OCI-M1 (cell line): ENCODE data around the gene PHOX2B.
A peak's percentile ranks its signal among the peaks of the same experiment; 100 is the strongest.
"Not testable (repeated sequence)": the region's sequence is repeated elsewhere in the genome, so short reads cannot be mapped to it uniquely, and the experiment has no call there.

Source experiments
- DNase-seq: peaks from one replicate; lab custom pipeline; 2025; lab: John Stamatoyannopoulos, UW

The PHOX2B gene

DNA sequence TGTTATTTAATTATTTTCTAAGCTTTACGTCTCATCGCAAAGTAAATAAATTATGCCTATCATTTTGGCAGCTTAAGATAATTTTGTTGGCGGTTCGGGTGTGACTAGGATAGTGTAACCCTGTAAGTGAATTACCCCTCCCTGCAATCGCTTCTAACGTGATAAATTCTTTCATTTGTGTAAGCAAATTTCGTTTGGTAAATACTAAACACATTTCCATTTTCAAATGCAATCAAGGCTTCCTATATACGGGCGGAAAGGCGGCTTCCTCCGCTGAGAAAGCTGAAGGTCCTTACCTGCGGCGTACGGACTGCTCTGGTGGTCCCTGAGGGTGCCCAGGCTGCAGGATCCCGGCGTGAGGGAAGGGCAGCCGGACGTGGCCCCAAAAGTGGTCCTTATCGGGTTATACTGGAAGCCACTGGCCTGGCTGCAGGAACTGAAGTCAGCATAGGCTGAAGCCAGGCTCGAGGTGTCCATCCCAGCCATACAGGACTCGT is 403 bp downstream of the PHOX2B start:
- no peak for DNase-seq

DNA sequence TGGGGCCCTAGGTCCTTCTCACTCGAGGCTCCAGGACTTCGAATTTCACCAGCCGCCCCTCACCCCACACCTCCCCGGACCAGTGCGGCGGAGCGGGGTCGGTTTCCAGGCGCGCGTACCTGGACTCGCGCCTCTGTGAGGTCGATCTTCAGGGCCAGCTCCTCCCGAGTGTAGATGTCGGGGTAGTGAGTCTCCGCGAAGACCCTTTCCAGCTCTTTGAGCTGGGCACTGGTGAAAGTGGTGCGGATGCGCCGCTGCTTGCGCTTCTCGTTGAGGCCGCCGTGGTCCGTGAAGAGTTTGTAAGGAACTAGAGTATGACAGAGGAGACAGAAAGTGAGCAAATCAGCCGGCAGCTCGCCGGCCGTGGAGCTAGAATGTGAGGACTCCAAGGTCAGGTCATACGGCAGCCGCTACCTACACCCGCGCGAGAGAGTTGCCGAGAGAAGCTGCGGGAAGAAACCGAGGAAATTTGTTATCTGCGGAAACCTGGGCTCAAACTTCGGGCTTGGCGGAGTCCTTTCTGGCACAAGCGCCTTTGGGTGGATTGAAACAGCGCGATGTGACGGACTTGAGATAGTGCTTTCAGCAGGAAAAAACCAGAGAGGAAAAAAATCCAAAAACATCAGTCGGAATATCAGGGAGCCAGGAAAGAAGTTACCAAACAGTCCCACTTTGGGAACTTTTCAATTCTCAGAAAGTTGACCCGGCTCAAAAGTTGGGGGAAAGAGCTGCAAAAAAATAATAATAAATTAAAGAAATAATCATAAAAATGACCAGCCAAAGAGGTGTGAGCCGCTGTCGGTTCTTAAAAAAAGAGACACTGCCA is 1.1 kb downstream of the PHOX2B start:
- no peak for DNase-seq

DNA sequence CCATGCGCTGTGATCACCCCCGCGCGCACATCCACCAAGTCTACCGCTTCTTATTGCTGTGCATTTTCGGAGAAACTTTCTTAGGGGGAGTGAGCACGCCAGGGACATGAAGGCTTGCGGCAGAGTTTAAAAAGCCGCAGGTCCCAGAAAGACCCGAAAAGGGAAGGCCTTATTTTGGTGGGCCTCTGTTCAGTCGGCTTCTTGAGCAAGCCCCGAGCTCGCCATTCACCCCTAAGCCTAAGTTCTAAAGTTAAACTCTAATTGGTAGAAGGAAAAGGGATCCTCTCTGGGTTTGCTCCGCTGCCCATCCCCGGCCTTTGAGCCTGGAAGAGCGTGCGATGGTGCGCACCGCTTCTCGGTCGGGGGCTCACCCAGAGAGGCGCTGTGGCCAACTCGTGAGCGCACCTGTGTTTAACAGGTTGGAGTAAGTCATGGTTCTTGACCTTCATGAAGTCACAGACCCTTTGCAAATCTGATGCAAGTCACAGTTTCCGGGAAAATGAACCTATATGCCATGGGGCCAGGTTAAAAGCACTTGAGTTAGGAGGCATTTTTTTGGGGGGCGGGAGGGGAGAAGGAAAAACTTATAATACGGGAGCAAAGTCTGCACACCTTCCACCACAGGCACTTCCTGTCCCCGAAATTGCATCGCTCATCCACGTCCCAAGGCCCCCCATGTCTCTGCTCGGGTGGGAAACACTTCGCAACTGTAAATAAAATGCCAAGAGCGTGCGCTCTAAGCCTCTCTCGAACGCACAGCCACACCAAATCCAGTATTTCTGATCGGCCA is 1.9 kb downstream of the PHOX2B start:
- DNase-seq, result no peak

DNA sequence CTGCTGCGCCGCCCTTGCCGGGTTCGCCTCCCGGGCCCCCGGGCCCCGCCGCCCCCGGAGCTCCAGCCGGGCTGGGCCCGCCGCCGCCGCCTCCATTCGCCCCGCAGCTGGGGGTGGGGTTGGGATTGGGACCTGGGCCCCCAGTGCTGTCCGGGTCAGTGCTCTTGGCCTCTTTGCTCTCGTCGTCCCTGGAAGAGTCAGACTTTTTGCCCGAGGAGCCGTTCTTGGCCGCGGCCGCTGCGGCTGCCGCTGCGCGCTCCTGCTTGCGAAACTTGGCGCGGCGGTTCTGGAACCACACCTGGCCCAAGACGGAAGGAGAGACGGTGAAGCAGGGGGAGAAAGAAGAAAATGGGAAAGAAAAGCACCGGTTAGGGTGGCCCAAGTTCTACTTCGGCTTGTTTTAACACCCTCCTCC is 2.5 kb downstream of the PHOX2B start:
- no peak for DNase-seq

DNA sequence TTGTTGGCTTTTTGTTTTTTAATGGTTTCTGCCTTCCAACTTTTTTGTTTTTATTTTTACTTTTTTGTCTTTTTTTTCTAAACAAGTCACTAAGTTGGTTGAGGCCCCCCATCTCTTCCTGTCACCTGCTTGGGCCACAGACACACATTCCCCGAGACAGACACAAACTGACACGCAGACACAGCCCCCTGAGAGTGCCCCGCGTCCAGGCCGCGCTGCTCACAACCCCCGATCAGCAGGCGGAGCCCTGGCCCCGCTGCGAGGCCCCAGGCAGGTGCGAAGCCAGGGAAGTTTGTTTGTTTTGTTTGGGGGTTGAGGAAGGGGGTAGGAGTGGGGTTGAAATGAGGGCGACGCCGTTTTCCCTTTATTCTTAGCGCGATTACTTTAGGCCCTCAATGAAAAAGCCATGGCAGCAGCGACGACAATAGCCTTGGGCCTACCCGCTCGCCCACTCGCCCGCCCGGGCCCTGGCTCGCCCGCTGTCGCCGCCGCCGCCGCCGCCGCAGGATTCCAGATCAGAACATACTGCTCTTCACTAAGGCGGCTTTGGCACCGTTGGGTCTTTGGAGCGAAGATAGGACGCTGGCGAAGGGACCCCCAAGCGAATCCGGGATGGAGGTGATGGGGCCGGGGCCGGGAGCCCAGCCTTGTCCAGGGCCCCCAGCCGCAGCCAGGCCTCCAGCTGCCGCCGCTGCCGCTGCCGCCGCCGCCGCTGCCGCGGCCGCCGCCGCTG is 3.1 kb downstream of the PHOX2B start:
- no peak for DNase-seq

DNA sequence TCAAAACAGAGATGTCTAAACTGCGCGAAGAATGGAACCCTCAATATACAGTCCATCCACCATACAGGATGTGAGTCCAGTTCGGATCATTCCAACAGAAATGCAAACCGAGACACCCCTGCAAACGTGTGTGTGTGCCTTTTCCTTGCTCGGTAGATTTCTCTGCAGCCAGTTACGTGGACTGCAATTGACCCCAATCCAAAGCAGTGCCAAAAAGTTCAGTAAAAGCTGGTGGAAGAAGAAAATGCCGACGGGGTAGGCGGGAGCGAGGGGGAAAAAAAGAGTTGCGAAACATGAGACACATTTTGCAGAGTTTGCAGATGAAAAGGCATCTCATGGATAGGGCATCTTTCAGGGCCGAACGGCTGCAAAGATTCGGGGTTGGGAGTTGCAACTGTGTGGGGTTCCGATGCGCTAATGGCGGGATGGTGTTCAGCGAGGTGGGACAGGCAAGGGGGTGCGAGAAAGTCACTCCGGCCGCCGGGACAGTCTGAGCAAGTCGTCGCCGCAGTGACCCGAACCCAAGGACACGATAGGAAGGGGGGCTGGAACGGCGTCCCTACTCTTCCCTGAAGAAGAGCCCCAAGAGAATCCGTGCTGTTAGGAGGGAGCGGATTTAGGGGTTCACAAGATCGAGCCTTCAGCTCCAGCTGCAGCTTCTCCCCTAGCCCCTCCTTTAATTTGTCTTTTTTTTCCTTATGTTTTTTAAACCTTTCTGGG is 3.8 kb downstream of the PHOX2B start:
- no peak for DNase-seq

DNA sequence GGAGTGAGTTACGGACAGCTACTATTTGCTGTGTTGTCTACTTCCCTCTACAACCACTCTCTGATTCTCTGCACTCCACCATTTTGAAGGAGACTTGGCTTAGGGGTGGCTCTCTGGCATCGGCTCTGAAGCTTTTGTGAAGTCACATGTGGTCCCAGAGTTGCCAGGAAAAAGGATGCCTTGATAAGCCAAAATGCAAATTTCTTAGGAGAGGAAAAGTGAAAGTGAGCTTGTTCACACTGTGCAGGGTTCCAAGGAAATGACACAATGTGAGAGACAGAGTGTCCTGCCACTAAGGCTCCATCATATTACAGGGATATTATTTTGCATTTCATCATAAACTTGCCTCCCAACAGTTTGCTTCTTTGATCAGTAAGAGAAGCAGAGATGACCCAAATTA is 7.2 kb downstream of the PHOX2B start:
- DNase-seq, result peak; percentile 17

DNA sequence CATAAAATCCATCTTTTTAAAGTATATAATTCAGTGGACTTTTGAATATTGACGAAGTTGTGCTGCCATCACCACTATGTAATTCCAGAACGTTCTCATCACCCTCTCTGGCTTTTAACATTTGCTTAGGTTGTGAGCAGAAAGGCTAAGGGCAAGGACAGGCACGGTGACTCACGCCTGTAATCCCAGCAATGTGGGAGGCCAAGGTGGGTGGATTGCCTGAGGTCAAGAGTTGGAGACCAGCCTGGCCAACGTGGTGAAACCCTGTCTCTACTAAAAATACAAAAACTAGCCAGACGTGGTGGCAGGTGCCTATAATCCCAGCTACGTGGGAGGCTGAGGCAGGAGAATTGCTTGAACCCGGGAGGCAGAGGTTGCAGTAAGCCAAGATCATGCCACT is 11.0 kb downstream of the PHOX2B start:
- not testable (repeated sequence) for DNase-seq

DNA sequence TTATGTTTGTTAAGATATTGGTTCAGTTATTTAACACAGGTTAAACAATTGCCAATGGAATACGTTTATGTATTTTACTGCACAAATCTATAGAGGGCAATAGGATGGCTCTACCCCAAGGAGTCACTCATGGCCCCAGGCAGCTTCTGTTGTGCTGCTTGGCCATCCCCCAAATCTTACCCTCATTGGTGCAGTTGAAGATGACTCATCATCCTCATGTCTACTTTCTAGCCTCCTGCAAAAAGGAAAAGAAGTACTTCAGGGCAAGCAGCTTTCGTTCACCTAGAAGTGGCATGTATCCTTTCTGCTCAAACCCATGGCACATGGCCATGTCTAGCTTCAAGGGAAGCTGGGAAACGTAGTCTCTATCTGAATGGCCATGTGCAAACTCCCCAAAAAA is 14.2 kb downstream of the PHOX2B start:
- DNase-seq, result no peak

DNA sequence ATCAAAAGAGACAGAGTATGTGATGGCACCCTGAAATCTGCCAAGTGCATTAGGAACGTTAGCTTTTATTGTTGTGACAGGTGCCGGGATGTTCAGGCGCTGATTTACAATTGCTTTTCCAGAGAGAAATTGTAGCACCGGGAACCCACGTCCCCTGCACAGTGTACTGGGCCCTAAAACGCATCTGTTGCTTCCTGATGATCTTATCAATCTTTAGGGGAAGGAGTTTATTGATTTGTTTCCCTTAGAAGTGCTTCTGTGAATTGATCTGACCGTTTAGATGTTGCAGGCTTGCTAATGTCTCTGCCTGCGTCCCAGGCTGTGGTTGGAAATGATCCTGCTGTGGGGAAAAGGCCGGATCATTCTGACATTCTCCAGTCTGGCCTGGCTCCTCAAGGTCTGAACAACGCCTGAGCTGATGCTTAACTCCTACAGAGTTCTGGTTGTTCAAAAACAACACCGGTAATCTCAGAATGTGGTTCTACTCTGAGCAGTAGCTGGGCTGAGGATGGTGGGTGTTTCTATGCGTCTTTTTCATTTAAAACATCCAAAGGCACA is 16.9 kb downstream of the PHOX2B start:
- no peak for DNase-seq

DNA sequence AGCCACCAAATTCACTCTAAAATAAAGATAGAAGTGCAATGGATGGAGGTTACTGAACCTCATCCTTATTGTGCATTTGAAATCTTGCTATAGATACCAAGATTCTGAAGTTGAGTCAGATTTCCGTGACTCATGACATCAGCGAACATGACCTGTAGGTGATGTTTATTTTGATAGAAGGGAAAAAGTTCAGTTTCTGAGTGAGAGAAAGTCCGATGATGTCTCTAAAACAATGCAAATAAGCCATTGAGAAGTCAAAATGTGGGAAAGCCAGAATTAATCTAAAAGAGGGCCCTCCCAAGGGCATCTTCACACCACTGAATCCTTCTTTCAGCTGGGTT is 20.0 kb downstream of the PHOX2B start:
- no peak for DNase-seq

DNA sequence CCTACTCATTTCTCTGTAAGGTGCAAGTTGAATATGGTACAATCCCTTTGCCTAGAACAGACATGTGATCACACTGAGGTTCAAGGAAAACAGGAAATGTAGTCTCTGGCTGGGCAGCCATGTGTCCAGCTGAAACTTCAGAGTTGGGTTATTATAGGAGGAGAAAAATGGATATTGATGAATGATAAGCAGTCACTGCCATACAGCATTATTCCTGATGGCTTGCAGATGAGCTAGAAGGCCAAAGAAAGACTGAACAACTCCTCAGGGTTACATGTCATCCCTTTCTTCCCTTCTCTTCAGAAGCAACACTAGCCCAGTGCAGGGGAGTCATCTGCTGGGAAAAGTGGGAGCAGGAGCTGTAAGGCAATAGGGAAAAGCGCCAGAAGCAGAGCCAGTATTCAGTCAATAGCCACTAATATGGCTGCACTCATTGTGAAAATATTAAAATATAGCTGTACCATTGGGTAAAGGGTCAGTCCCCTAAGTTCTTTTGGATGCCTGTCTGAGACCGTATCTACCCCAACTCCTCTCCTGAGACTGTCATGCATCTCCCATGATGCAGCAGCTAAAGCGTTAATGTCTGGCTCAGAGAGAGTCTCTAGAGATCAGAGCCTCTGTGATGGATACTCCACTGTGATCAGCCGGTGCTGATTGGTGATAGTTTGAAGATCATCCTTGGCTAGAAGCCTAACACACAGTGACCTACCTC is 20.5 kb downstream of the PHOX2B start:
- no peak for DNase-seq

DNA sequence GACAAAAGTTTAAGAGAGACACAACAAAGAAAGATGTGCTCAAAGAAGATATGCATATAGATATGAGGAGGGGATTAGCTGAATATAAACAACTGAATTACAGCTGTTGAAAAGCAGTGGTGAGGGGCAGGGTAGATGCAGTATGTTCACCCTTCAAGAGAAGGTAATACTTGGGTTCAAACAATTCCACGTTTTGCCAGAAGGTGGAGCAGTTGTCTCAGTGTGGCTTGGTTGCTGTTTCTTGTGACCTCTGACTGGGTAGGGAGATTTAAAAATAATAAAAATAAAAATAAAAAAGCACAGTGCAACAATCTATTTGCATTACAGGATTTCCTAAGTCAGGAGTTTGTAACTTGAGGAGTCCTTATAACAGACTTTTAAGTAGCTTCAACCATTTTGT is 23.3 kb downstream of the PHOX2B start:
- DNase-seq, result no peak

DNA sequence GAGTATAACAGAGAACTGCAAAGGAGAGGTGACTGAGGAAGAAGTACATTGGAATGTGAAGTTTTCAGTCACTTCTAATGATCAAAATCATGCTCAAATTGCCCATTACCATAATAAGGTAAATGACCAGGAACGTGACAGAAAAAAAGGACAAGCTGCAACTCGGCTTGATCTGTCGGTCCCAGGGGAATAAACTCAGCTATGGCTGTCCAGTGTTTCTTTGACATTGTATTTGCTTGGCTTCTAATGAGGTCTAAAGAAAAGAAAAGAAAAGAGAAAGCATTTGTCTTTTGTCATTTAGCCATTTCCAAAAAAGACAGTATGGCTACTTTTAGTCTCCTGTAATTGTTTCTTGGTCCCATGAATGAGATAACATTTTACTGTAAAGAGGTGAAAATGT is 25.2 kb downstream of the PHOX2B start:
- DNase-seq, result no peak

DNA sequence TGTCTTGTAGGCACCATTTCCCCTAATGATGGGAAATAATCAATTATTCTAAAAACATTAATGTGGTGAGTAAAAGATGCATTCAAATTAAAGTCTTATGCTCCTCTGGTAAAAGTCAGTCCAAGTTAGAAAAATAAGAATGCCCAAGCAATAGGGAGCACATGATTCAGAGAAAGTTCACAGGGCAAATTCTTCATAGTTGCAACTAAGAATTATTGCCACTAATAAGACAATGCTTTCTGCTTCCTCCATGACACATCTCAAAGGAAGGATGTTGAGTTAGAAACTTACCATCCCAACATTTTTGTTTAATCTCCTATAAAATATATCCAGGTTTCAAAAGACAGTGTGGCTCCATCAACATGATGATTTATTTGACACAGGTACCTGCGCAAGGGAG is 26.3 kb downstream of the PHOX2B start:
- DNase-seq, result no peak

DNA sequence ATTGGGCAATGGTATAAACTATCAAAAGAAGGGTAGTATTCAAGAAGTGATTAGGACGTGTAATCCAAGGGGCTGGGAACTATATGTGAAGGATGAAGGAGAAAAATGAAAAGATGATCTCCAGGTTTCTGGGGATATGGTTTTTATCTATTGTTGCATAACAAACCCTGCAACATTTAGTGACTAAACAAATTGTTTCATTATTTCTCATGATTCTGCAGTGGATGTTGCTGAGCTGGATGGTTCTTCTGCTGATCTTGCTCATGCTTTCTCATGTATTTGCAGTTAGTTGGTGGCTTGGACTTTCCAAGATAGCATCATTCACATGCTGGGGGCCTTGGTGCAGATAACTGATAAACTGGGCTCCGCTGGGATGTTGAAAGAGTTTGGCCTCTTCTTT is 29.1 kb downstream of the PHOX2B start:
- no peak for DNase-seq

DNA sequence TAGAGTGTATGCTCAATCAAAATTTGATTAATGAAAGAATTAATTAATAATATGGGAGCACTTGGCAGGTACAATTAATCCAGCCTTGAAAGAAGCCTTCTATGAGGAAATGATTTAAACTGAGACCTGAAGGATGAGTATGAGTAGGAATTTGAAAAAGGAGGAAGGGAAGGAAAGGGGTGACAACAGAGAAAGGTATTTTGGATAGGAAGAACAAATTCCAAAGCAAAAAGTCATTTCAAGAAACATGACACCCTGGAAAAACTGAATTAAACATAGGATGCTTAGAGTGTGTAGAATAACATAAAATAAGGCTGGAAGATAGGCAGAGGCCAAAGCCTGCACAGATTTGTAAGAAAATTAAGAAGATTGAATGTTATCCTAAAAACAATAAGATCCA is 29.6 kb downstream of the PHOX2B start:
- DNase-seq, result no peak

DNA sequence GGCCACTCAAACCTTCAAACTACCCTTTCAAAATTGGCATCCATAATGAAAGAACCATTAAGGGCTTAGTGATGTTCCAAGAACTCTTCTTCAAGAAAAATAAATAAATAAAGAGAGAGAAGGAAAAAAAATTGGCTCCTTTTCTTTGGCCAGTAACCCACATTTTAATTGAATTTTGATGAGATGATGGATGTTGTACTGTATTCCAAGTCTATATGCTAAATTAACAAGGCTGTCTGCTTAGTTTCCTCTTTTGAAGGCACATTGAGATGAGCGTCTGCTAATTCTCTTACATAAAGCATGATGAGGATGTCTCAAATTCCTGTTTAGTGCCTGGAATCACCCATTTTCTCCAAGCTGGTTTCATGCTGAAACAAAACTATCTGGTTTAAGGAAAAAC is 33.4 kb downstream of the PHOX2B start:
- DNase-seq, result no peak

DNA sequence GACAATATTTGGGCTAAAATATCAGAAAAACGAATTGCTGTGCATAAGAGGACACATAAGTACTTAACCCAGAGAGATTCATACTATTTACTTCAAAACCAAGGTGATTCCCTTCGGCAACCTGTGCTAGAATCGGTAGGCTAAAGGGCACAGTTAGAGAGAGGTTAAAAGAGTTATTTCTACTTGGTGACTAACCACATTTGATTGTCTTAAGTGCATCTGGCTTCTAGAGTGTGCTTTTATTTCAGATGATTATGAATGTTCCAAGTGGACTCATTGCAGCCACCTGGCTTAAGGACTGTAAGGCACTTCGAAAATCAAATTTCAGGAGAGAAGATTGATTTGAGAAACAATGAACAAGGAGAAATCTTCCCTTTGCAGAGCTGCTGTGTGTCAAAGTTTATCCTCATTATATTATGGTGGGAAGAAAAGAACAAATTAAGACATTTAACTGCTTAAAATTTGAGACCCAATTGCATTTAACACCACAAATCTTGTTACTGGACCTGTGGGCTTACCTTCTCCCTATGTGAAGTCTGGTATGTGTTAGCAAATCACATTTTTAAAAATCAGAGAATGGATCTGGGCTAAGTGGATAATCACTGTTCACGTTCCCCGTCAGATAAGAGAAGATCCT is 34.0 kb downstream of the PHOX2B start:
- DNase-seq, result no peak

DNA sequence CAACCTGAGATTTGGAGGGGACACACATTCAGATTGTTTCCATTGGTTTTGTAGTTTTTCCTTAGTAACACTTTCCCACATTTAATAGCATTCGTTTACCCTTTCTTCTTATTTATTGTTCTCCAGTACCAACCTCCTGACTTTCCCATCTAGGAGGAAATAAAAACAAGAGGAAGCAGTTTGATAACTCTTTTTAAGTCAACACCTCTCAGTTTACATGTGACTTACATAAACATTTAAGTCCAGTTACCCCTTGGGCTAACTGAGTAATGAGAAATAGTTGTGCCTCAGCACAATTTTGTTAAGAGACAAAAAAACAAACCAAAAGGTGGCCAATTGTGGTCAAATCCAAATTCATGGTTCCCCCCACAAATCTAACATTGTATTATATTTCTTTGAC is 34.8 kb downstream of the PHOX2B start:
- DNase-seq, result no peak

DNA sequence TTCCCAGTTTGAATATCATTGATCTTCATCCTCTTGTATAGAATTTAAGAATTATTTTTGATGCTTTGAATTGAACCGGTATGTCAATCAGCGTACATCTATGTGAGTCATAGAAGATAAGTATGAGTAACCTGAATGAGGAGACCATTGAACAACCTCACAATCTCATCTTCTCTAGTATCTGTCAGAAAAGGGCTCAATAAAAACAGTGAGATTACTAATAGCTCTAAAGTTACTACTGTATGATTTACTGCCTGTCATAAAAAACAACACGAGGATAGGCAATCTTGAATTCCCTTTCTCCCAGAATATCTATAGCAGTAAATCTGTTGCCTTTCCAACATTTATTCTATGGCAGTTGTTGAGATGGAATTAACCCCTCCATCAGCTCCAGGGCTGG is 36.1 kb downstream of the PHOX2B start:
- no peak for DNase-seq
